ENCODE results near the gene PLEKHA8. TPM values are rescaled to one million over a fixed set of nuclear protein-coding genes. Genes with fewer than 3 reads are reported as not detected.
A peak's percentile ranks its signal among the peaks of the same experiment; 100 is the strongest.

Gene PLEKHA8
- total RNA-seq, 1 donor from 2014 or later, result 4.8 TPM

DNA sequence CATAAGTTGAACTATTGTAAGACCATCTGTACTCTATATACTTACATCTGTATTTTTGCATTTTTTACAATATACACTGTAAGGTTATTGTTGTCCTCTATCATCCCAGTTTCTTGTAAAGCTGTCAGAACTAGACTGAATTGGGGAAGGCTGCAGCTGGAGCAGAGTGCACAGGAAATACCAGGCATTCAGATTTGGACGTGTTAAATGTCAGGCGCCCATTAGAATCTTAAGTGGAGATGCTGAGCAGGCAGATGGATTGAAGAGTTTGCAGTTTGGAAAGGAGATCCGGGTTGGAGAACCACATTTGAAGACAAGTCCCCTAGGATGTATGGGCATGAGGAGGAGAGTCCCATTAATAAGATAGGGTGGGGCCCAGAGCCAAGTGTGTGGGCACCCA is 147.0 kb downstream of the PLEKHA8 start:
- no peaks in the 10 kb centered on the region for H3K9me3 ChIP-seq
- peak overlapping the region; percentile 66 to 86 for H3K27ac ChIP-seq
- no peaks in the 10 kb centered on the region for H3K27me3 ChIP-seq
- H3K4me3 ChIP-seq, result no peak overlapping the region
- peaks cover 36 to 76% of the 10 kb centered on the region in 2 donors for H3K4me1 ChIP-seq
- intact Hi-C loops (cut with DNase I), result no loop called here
- TF ChIP-seq, protein P1, sequence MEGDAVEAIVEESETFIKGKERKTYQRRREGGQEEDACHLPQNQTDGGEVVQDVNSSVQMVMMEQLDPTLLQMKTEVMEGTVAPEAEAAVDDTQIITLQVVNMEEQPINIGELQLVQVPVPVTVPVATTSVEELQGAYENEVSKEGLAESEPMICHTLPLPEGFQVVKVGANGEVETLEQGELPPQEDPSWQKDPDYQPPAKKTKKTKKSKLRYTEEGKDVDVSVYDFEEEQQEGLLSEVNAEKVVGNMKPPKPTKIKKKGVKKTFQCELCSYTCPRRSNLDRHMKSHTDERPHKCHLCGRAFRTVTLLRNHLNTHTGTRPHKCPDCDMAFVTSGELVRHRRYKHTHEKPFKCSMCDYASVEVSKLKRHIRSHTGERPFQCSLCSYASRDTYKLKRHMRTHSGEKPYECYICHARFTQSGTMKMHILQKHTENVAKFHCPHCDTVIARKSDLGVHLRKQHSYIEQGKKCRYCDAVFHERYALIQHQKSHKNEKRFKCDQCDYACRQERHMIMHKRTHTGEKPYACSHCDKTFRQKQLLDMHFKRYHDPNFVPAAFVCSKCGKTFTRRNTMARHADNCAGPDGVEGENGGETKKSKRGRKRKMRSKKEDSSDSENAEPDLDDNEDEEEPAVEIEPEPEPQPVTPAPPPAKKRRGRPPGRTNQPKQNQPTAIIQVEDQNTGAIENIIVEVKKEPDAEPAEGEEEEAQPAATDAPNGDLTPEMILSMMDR (IDR thresholded peaks at IDR 0.05), result no peak
- no peaks in the 10 kb centered on the region for H3K36me3 ChIP-seq
- no peak for DNase-seq (ENCODE audit: low spot score in 2 of 2)

DNA sequence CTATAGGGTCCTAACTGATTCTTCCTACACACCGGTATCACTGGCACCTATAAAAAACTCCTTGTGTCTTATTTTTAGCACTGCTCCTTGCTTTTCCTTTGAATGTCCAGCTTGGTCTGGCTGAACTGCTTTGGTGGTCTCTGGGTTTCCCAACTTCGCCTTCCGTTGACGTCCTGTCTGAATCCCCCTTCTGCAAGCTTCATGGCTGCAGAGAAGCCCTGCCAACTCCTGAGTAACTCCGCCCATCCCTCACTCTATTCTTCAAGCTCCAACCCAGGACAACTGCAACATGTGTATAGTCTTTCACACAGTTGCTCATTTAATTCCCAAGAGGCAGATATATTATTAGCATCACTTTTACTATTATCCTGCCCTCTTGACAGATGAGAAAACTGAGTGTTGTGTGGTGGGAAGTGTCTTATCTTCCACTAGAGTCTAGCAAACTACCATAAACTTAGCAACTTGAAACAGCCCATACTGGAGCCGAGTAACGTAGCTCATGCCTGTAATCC is 147.5 kb downstream of the PLEKHA8 start:
- no peaks in the 10 kb centered on the region for H3K9me3 ChIP-seq
- DNase-seq (ENCODE audit: low spot score in 2 of 2), result no peak
- no peak overlapping the region for H3K4me3 ChIP-seq
- intact Hi-C loops (cut with DNase I), result no loop called here
- peak overlapping the region; percentile 66 to 86 for H3K27ac ChIP-seq
- no peaks in the 10 kb centered on the region for H3K27me3 ChIP-seq
- peaks cover 34 to 77% of the 10 kb centered on the region in 2 donors for H3K4me1 ChIP-seq
- TF ChIP-seq, protein P1 (IDR thresholded peaks at IDR 0.05), result no peak
- no peaks in the 10 kb centered on the region for H3K36me3 ChIP-seq

DNA sequence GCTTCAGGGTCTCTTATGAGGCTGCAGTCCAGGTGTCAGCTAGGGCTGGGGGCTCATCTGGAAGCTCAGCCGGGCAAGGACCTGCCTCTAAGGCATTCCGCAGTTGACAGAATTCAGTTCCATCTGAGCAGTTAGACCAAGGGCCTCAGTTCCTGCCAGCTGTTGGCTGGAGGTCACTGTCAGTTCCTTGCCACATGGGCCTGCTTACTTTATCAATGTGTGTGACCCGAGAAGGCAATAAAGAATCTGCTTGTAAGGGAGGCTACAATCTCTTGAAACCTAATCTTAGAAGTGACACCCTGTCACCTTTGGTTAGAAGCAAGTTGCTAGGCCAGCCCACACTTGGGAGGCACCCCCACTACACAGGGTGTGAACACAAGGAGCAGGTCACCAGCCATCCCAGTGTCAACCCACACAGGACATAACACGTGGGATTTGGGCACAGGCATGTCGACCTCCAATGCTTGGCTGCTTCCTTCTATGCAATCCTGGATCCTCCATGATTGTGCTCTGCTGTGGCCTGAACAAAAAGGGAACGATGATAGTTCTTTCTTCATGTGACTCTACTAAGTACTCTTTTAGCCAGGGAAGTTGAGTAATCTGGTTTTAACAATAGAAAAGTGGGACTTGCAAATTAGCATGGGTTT is 148.4 kb downstream of the PLEKHA8 start:
- no peak for DNase-seq (ENCODE audit: low spot score in 2 of 2)
- peak overlapping the region; percentile 79 to 86 for H3K27ac ChIP-seq

DNA sequence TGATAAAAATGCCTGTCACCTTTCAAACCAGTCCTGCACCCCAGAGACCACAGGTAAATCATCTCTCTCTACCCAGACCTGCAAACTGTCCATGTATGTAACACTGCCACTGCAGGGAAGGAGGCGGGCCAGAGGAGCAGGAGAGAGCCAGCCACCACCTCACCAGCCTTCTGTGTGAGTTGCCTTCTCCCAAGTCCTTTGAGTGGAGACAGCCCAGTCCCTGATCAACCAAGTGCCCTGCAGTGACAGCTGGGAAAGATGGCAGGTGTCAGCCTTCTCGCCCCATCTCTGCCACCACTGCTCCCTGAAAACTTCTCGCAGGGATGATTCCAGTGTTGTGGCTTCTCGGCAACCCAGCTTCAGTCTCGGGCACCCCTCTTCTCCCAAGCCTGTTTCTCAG is 149.0 kb downstream of the PLEKHA8 start:
- intact Hi-C loops (cut with DNase I), result no loop called here
- no peaks in the 10 kb centered on the region for H3K9me3 ChIP-seq
- no peak for DNase-seq (ENCODE audit: low spot score in 2 of 2)
- TF ChIP-seq, protein P1 (IDR thresholded peaks at IDR 0.05), result no peak
- no peaks in the 10 kb centered on the region for H3K36me3 ChIP-seq
- H3K27me3 ChIP-seq, result no peaks in the 10 kb centered on the region
- peak overlapping the region; percentile 19 to 79 for H3K27ac ChIP-seq
- H3K4me3 ChIP-seq, result no peak overlapping the region
- peaks cover 31 to 80% of the 10 kb centered on the region in 2 donors for H3K4me1 ChIP-seq

More for the DNA sequence above, 148.4 kb downstream of the PLEKHA8 start:
- intact Hi-C loops (cut with DNase I), result no loop called here
- Histone ChIP-seq H3K4me1 (peaks cover 34 to 82% of the 10 kb centered on the region in 2 donors), H3K4me3 (no peak overlapping the region), H3K9me3 (no peaks in the 10 kb centered on the region), H3K27me3 (no peaks in the 10 kb centered on the region), H3K36me3 (no peaks in the 10 kb centered on the region)
- TF ChIP-seq, protein P1 (IDR thresholded peaks at IDR 0.05), result no peak

DNA sequence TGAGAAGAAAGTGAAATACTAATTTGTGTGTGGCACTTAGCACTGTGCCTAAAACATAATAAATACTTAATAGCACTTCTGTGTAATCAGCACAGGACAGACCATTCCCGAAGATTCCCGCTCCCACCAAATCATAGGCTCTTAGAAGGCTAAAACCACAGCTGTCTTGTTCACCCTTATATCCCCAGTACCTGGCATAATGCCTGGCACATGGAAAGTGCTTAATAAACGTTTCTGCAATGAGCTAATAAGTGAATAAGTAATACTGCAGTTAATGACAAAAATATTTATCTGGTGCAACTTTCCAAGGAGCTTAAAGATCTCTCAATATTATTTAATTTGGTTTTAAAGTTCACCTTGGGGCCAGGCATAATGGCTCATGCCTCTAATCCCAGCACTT is 149.8 kb downstream of the PLEKHA8 start:
- TF ChIP-seq, protein P1 (IDR thresholded peaks at IDR 0.05), result no peak
- Histone ChIP-seq H3K36me3 (no peaks in the 10 kb centered on the region), H3K4me1 (peaks cover 31 to 79% of the 10 kb centered on the region in 2 donors), H3K9me3 (no peaks in the 10 kb centered on the region), H3K27ac (peak overlapping the region; percentile 23 to 79), H3K27me3 (no peaks in the 10 kb centered on the region), H3K4me3 (no peak overlapping the region)
- intact Hi-C loops (cut with DNase I), result no loop called here
- no peak for DNase-seq (ENCODE audit: low spot score in 2 of 2)
